Measurements from ENCODE around the gene TMIGD1.

The TMIGD1 gene

DNA sequence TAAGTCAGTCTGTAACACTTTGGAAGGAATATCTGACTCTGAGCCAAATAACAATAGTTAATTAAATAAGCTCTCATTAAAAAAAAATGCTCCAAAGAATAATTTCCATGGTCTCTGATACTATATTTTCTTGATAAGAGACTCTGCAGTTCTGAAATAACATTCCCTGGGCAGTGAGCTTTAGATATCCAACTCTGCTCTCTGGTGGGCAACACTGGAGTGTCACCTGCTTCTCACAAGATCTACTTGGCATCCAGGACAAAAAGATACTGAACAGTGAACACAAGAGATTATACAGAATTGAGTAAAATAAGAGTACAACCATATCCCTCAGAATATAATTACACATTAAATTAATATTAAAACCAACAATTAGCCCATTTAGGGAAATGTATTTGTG, 55.8 kb downstream of the TMIGD1 start:
- no peak for DNase-seq

DNA sequence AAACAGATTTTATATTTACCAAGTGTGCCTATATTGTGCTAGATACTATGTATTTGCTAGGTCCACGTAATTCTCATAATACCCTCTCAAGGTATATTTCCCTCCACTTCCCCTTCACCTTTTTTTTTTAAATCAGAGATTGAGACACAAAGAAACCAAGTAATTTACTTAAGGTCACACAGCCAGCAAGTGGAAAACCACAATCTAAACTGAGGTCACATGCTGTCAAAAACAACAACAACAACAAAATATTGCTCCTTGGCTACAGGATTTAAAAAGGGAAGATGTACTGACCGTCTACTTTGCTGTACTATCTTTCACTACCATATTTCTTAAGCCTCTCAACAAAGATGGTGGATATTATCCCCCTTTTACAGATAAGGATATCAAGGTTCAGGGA, 57.9 kb downstream of the TMIGD1 start:
- DNase-seq, result no peak

DNA sequence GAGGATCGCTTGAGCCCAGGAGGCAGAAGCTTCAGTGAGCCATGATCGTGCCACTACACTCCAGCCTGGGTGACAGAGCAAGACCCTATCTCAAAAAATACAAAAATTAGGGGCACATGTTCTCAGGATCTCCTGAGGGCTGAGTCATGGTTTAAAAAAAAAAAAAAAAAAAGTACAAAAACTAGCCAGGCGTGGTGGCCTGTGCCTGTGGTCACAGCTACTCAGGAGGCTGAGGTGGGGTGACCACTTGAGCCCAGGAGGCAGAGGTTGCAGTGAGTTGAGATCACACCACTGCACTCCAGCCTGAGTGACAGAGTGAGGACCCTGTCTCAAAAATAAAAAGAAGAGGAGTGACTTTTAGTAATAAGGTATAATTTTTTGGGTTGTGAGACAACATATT, 59.0 kb downstream of the TMIGD1 start:
- DNase-seq, result no peak

DNA sequence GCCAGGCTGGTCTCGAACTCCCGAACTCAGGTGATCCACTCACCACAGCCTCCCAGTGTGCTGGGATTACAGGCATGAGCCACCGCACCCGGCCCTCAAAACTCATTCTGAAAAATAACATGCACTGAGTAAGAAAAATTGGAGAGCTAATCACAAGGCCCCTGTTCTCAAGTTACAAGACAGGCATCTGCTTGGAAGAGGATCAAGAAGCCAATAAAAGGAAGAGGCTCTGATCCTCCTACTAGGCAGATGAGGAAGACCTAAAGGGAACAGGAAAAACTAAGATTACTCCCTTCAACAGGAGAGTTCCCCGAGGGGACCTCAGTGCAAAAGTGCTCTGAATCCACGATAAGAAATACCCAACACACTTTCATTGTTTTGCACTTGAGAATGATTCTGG, 60.5 kb downstream of the TMIGD1 start:
- DNase-seq, result no peak

DNA sequence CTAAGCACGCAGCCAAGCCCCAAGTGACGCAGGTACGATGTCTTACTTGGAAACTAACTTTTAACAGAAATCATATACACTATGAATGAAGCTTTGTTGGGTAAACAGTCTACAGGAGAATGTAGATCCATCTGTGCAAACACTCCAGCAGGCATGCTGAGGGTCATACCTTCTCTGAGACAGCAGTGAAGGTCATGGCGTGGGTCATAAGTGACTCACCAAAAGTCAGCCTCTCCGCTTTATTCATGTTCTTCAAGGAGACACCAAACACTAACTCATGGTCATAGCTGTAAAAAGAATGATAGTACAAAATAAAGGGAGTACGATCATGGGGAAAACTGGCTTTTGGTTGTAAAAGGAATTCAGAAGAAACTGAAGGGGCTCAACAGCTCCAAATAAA, 62.8 kb downstream of the TMIGD1 start:
- DNase-seq, result no peak

DNA sequence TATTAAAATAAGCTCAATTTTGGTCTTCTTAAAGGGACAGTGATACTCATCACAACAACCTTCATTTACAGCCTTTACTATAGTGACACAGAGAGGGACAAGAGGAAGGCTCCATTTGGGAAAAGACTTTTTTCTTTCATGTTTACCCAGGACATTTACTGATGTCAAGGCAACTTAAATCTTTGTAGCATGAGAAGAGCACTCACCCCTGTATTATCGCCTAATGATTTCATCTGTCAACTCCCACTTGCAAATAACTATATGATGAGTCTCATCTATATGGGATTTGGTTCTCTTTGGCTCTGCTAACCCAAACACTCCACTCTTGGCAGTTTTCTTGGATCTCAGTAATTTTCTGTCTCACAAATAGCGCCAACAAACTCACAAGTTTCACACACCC, 66.2 kb downstream of the TMIGD1 start:
- no peak for DNase-seq

Measured in stimulated activated CD8-positive, alpha-beta memory T cell treated with anti-CD3 and anti-CD28 coated beads, Interleukin-4, amount 100 ng/mL, for 48 hours (primary cell).